H4 (cell line): ENCODE data around the gene OR6N1. TPM values are rescaled to one million over a fixed set of nuclear protein-coding genes. Genes with fewer than 3 reads are reported as not detected.

ENCODE experiments used
- DNase-seq: peaks from one replicate; pipeline ENCODE4 v3.0.0-alpha.2; 2015; ENCODE audit warnings: low spot score
- total RNA-seq: library from RNA; depleted of rRNA; stranded (reverse); fragments of >200 nt; shearing (Covaris generic); gene quantifications from 2 replicates; pipeline ENCODE4 v1.2.3, GENCODE V29; 2014; rRNA removed

OR6N1 gene
- not detected in 2 replicates for total RNA-seq

- DNase-seq = no peak
Observed at GRCh38 chr1:158771950-158772866, at the start of gene OR6N1. TSS of gene OR6N1 (minus strand) at chr1:158772195. CDS start at chr1:158766682, 5,513 bp downstream.

GRCh38 chr1:158821723-158822122 lies 49.7 kb upstream of the OR6N1 start:
- DNase-seq = no peak

GRCh38 chr1:158819461-158820443 lies 47.8 kb upstream of the OR6N1 start:
- peak; percentile 33 for DNase-seq

- no peak for DNase-seq
Observed at GRCh38 chr1:158818975-158819431, 47.0 kb upstream of the OR6N1 start.

GRCh38 chr1:158818560-158818959 lies 46.6 kb upstream of the OR6N1 start:
- DNase-seq = no peak

GRCh38 chr1:158814970-158815369 lies 43.0 kb upstream of the OR6N1 start:
- DNase-seq = no peak

- DNase-seq = no peak
Observed at GRCh38 chr1:158813164-158813563, 41.2 kb upstream of the OR6N1 start.

- DNase-seq = no peak
Observed at GRCh38 chr1:158812336-158812735, 40.3 kb upstream of the OR6N1 start.

GRCh38 chr1:158810311-158810710 lies 38.3 kb upstream of the OR6N1 start:
- no peak for DNase-seq

GRCh38 chr1:158809862-158810261 lies 37.9 kb upstream of the OR6N1 start:
- DNase-seq = no peak

- DNase-seq = no peak
Observed at GRCh38 chr1:158809256-158809655, 37.3 kb upstream of the OR6N1 start.

GRCh38 chr1:158806916-158807536 lies 35.0 kb upstream of the OR6N1 start:
- DNase-seq = no peak

- DNase-seq = no peak
Observed at GRCh38 chr1:158803678-158804077, 31.7 kb upstream of the OR6N1 start.

- DNase-seq = no peak
Observed at GRCh38 chr1:158801396-158801795, 29.4 kb upstream of the OR6N1 start.

- DNase-seq = no peak
Observed at GRCh38 chr1:158800526-158800925, 28.5 kb upstream of the OR6N1 start.

- DNase-seq = no peak
Observed at GRCh38 chr1:158799689-158800088, 27.7 kb upstream of the OR6N1 start.

- no peak for DNase-seq
Observed at GRCh38 chr1:158798531-158798930, 26.5 kb upstream of the OR6N1 start.

- DNase-seq = no peak
Observed at GRCh38 chr1:158794247-158794646, 22.3 kb upstream of the OR6N1 start.

- DNase-seq = no peak
Observed at GRCh38 chr1:158793604-158794003, 21.6 kb upstream of the OR6N1 start.

GRCh38 chr1:158781104-158781503 lies 9.1 kb upstream of the OR6N1 start, which contains the start of gene OR6N2:
TSS of gene OR6N2 (minus strand) at chr1:158781204. CDS start at chr1:158777635, 3,569 bp downstream.
- no peak for DNase-seq

- no peak for DNase-seq
Observed at GRCh38 chr1:158754420-158754819, 17.6 kb downstream of the OR6N1 start, which contains the start of gene OR6K6. TSS of gene OR6K6 (plus strand) at chr1:158754720. CDS start at chr1:158754888, 168 bp downstream.
